Effector CD4-positive, alpha-beta T cell (primary cell): Measurements from ENCODE around the gene THAP8.
"Not testable (repeated sequence)": the region's sequence is repeated elsewhere in the genome, so short reads cannot be mapped to it uniquely, and the experiment has no call there.

Source experiments
- DNase-seq: peaks from one replicate; pipeline ENCODE4 v3.0.0-alpha.2; 2020

Gene THAP8

DNA sequence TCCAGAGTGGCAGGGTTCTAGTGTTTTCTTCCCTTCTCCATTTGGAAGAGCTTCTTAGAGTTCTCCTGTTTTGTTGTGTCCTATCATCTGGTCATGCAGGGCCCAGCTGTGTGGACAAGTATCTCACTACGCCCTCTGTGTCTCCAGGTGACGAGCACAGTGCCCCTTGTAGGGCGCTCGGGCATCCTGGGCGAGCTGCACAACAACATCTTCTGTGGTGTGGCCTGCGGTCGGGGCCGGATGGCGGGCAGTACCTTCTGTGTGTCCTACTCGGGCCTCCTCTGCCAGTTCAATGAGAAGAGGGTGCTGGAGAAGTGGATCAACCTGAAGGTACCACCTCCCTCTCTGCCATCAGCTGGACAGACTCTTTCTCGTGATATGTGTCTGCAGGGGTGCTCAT lies 13.6 kb upstream of the THAP8 start:
- no peak for DNase-seq

GRCh38 chr19:36064826-36065225 lies 10.7 kb upstream of the THAP8 start:
- DNase-seq: no peak

DNA sequence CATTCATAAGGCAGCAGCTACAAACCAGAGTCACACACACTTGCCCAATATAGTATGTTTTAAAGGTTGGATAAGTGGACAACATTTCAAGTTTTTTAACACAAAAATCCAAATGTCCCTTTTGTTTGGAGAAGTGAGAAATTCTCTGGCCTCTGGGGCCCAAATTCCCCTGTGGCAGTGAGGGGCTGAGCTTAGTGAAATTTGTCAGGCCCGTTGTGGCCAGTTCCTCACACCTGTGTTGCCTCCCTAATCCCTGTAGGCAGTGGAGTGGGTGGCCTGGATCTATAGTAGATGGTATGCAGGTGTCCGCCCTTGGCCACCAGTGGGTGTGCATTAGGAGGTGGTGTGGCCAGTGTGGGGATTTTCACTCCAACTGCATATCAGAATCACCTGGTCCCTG lies 7.3 kb upstream of the THAP8 start:
- no peak for DNase-seq

- no peak for DNase-seq
Observed at GRCh38 chr19:36060430-36060829, 6.3 kb upstream of the THAP8 start.

GRCh38 chr19:36059180-36059910 lies 5.3 kb upstream of the THAP8 start:
- DNase-seq: no peak

DNA sequence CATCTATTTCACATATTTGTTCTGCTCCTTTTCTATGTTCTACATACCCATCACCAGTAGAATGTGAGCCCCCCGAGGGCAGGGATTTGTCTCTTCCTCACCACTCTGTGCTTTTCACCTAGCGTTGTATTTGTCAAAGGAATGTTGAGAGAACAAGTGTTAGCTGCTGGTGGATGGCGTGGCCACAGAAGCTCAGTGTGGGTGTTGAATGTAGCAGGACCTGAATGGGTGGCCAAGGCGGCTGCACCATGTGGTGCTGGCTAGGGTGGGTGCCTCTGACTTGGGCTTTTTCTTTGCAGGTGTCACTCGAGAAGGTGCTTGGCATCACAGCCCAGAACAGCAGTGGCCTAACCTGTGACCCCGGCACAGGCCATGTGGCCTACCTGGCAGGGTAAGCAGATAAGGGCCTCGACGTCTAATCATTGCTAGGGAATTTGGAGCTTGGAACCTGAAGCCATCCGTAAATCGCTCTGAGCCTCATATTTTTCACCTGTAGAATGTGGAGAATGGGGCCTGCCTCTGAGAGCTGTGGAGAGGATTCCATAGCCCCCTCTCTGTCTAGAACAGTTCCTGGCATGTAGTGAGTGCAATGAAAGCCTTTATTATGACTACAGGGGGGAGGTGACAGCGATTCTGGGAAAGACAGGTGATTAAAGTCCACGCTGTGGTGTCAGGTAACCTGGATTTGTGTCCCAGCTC lies 4.5 kb upstream of the THAP8 start:
- DNase-seq: no peak

DNA sequence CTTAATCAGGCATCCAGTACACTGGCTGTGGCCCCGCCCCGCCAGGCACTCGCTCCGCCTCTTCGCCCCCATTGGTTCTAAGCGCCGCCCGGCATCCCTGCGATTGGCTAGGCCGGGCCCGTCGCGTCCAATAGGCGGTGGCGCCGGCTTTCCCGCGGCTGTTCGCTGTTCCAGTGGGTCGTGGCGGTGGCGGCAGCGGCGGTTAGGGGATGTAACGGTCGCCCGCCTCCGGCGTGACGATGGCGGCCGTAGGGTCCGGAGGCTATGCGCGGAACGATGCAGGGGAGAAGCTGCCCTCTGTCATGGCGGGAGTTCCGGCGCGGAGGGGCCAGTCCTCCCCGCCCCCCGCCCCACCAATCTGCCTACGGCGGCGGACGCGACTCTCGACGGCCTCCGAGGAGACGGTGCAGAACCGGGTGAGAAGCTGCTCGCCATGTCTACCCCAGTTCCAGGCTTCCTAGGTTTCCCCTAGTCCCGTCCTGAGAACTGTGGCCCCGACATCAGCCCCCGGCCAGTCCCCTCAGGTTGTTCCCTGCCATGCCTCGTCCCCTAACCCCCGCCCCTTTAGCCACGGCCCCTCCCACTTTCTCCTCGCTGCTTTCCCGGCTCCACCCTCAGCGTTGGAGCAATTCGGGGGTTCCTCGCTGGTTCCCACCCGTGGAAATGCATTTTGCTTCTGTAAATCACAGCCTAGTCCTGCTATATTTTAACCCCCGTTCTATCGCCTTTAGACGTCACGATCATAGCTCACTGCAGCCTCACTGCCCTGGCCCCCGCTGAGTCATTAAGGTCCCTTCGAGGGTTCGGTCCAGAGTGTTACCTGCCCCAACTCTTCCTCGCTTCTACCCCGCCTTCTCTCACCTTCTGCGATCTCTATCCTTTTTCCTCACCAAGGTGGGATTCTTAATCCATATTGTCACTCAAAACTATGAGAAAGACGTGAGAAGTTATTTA lies 925 bp upstream of the THAP8 start, which contains the start of gene WDR62:
WDR62 (plus strand) TSS at position 165 of the 954 bp plus-strand sequence; CDS start at position 240, 75 bp downstream.
- peak; percentile 90 for DNase-seq

DNA sequence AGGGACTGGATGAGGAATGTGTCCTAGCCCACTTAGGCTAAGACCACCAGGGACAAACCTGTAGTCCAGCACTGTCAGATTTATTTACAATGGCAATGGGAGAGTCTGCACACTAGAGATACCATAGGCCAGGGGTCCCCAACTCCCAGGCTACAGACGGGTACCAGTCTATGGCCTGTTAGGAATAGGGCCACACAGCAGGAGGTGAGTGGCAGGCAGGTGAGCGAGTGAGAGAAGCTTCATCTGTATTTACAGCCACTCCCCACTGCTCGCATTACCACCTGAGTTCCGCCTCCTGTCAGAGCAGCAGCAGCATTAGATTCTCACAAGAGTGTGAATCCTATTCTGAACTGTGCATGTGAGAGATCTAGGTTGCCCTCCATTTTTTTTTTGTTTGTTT lies 2.4 kb downstream of the THAP8 start:
- DNase-seq: no peak

GRCh38 chr19:36051236-36051635 lies 2.8 kb downstream of the THAP8 start:
- DNase-seq: no peak

DNA sequence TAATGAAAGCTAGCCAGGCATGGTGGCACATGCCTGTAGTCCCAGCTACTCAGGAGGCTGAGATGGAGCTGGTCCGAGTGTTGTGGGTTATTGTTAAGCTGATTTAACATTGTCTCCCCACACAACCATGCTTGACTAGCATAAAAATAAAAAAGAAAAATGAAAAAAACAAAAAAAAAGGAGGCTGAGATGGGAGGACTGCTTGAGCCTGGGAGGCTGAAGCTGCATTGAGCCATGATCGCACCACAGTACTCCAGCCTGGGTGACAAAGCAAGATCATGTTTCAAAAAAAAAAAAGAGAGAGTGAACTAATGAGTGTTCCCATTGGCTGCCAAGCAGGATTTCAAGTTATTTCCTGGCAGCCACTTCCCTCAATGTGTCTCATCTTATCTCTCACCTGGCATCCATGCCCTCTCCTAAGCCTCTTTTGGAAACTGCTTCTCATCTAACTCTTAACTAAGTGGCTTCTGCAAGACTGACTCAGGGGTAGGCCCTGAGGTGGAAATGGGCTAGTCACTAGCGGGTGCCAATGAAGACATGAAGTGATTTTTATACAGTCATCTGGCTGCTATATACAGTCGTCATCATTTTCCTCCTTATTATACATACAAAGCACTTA lies 4.9 kb downstream of the THAP8 start:
- no peak for DNase-seq

- DNase-seq: no peak
Observed at GRCh38 chr19:36047835-36048234, 6.2 kb downstream of the THAP8 start.

GRCh38 chr19:36046443-36047050 lies 7.5 kb downstream of the THAP8 start:
- DNase-seq: no peak

DNA sequence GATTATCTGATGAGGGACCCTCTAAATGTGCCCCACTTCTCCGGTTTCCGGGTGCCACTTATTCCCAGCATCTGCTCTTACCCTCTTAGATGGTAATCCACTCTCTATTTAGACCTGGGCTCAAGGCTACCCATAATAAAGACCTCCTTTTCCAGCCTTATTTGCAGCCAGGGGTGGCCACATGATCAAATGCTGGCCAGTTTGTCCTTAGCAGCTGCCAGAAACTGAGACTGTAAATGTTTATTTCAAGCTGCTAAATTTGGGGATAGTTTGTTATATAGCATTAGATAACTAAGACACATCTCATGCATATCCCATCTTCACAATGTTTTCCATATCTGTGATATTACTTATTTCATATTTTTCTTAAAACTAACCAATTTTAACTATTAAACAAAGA lies 10.1 kb downstream of the THAP8 start:
- DNase-seq: no peak

DNA sequence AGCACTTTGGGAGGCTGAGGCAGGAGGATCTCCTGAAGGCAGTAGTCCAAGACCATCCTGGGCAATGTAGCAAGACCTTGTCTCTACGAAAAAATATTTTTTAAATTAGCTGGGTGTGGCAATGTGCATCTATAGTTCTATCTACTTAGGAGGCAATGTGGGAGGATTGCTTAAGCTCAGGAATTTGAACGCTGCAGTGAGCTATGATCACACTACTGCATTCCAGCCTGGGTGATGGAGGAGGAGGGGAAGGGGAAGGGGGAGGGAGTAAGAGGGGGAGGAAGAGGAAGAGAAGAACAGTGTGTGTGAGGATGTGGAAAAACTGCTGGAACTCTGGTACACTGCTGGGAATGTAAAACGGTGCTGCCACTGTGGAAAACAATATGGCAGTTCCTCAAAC lies 12.3 kb downstream of the THAP8 start:
- DNase-seq: no peak

DNA sequence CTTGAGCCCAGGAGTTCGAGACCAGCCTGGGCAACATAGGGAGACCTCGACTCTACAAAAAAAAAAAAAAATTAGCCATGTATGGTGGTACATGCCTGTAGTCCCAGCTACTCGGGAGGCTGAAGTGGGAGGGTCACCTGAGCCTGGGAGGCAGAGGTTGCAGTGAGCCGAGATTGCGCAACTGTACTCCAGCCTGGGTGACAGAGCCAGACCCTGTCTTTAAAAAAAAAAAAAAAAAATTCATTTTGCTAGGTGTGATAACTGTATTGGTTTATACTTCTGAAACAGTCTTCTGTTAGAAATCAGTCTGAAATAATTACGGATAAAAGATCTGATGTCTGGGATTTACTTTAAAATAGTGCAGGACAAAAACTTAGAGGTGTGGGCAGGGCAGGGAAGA lies 13.0 kb downstream of the THAP8 start:
- DNase-seq: not testable (repeated sequence)

DNA sequence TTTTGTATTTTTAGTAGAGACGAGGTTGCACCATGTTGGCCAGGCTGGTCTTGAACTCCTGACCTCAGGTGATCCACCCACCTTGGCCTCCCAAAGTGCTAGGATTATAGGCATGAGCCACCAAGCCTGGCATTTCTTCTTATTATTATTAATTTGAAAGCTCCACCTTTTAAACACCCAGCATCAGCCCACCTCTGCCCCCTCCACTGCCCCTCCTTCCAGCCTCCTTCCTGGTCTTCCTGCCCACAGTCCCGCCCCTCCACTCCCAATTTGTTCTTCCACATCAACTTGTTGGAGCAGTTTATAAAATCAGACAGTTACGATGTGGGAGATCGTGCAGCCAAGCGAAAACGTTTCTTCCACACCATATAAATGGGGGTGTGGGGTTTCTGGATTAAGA lies 13.6 kb downstream of the THAP8 start:
- DNase-seq: no peak

- no peak for DNase-seq
Observed at GRCh38 chr19:36032251-36033104, 21.6 kb downstream of the THAP8 start, which contains the start of gene CLIP3. Gene CLIP3 (minus strand): TSS chr19:36032873. CDS start chr19:36032357, 516 bp downstream.

- no peak for DNase-seq
Observed at GRCh38 chr19:36031308-36031707, 22.8 kb downstream of the THAP8 start.

GRCh38 chr19:36030264-36031148 lies 23.6 kb downstream of the THAP8 start:
- DNase-seq: no peak
